Osteocyte (in vitro differentiated cells): ENCODE measurements around the gene TERT. TPM values are rescaled to one million over a fixed set of nuclear protein-coding genes. Genes with fewer than 3 reads are reported as not detected.

Experiments
- DNase-seq: peaks from one replicate; pipeline ENCODE4 v3.0.0; 2021; ENCODE audit warnings: mixed read lengths; ENCODE audit not compliant: unreplicated experiment; ENCODE audit errors: extremely low spot score
- H3K27ac Mint-ChIP-seq: one replicate; pipeline ENCODE4 v1.8.0; 2021; ENCODE audit warnings: mild to moderate bottlenecking, mixed read lengths; ENCODE audit not compliant: unreplicated experiment
- H3K27me3 Mint-ChIP-seq: one replicate; pipeline ENCODE4 v1.8.0; 2021; ENCODE audit warnings: mixed read lengths; ENCODE audit not compliant: unreplicated experiment
- H3K36me3 Mint-ChIP-seq: one replicate; pipeline ENCODE4 v1.8.0; 2021; ENCODE audit warnings: mixed read lengths; ENCODE audit not compliant: unreplicated experiment
- H3K4me1 Mint-ChIP-seq: one replicate; pipeline ENCODE4 v1.8.0; 2021; ENCODE audit warnings: mixed read lengths; ENCODE audit not compliant: unreplicated experiment
- H3K4me3 Mint-ChIP-seq: one replicate; pipeline ENCODE4 v1.8.0; 2021; ENCODE audit warnings: mild to moderate bottlenecking, moderate library complexity, mixed read lengths; ENCODE audit not compliant: unreplicated experiment
- H3K9me3 Mint-ChIP-seq: one replicate; pipeline ENCODE4 v1.8.0; 2021; ENCODE audit warnings: mixed read lengths; ENCODE audit not compliant: unreplicated experiment
- CTCF ChIP-seq: fragments of 200-600 bp; sonication (generic); IDR thresholded peaks from 2 replicates; pipeline ENCODE4 v1.5.0; 2021; ENCODE audit warnings: antibody characterized with exemption, mild to moderate bottlenecking, moderate library complexity
- total RNA-seq: library from RNA; stranded (reverse); gene quantifications from 2 replicates; pipeline ENCODE4 v1.2.1, GENCODE V29; 2021

TERT gene
- total RNA-seq, 1 donor from 2014 or later = not detected

- H3K27me3 Mint-ChIP-seq = no peaks in the 10 kb centered on the region
- no peak for TF ChIP-seq CTCF
- H3K27ac Mint-ChIP-seq = no peak overlapping the region
- DNase-seq = no peak
- H3K4me3 Mint-ChIP-seq = no peak overlapping the region
- no peaks in the 10 kb centered on the region for H3K9me3 Mint-ChIP-seq
- no peaks in the 10 kb centered on the region for H3K4me1 Mint-ChIP-seq
- no peaks in the 10 kb centered on the region for H3K36me3 Mint-ChIP-seq
Observed at GRCh38 chr5:1219768-1220100, 75.1 kb downstream of the TERT start.

GRCh38 chr5:1219098-1219767 lies 75.6 kb downstream of the TERT start:
- DNase-seq = no peak
- Mint-ChIP-seq H3K4me1 (no peaks in the 10 kb centered on the region), H3K9me3 (no peaks in the 10 kb centered on the region), H3K36me3 (no peaks in the 10 kb centered on the region), H3K27me3 (no peaks in the 10 kb centered on the region), H3K27ac (no peak overlapping the region), H3K4me3 (no peak overlapping the region)
- TF ChIP-seq CTCF = no peak

GRCh38 chr5:1218351-1219080 lies 76.4 kb downstream of the TERT start:
- DNase-seq = no peak
- no peak overlapping the region for H3K27ac Mint-ChIP-seq
- H3K4me1 Mint-ChIP-seq = no peaks in the 10 kb centered on the region
- no peaks in the 10 kb centered on the region for H3K27me3 Mint-ChIP-seq
- no peaks in the 10 kb centered on the region for H3K36me3 Mint-ChIP-seq
- no peak for TF ChIP-seq CTCF
- H3K9me3 Mint-ChIP-seq = no peaks in the 10 kb centered on the region
- H3K4me3 Mint-ChIP-seq = no peak overlapping the region

- Mint-ChIP-seq H3K4me3 (no peak overlapping the region), H3K36me3 (no peaks in the 10 kb centered on the region), H3K27ac (no peak overlapping the region), H3K27me3 (no peaks in the 10 kb centered on the region), H3K4me1 (no peaks in the 10 kb centered on the region), H3K9me3 (no peaks in the 10 kb centered on the region)
- TF ChIP-seq CTCF = no peak
- no peak for DNase-seq
Observed at GRCh38 chr5:1217596-1218206, 77.2 kb downstream of the TERT start.

GRCh38 chr5:1216918-1217295 lies 78.0 kb downstream of the TERT start:
- Mint-ChIP-seq H3K4me1 (no peaks in the 10 kb centered on the region), H3K27me3 (no peaks in the 10 kb centered on the region), H3K27ac (no peak overlapping the region), H3K9me3 (no peaks in the 10 kb centered on the region), H3K36me3 (no peaks in the 10 kb centered on the region), H3K4me3 (no peak overlapping the region)
- DNase-seq = no peak
- TF ChIP-seq CTCF = no peak
